ENCODE measurements around the gene RBM19. TPM values are rescaled to one million over a fixed set of nuclear protein-coding genes. Genes with fewer than 3 reads are reported as not detected.

The RBM19 gene, protein sequence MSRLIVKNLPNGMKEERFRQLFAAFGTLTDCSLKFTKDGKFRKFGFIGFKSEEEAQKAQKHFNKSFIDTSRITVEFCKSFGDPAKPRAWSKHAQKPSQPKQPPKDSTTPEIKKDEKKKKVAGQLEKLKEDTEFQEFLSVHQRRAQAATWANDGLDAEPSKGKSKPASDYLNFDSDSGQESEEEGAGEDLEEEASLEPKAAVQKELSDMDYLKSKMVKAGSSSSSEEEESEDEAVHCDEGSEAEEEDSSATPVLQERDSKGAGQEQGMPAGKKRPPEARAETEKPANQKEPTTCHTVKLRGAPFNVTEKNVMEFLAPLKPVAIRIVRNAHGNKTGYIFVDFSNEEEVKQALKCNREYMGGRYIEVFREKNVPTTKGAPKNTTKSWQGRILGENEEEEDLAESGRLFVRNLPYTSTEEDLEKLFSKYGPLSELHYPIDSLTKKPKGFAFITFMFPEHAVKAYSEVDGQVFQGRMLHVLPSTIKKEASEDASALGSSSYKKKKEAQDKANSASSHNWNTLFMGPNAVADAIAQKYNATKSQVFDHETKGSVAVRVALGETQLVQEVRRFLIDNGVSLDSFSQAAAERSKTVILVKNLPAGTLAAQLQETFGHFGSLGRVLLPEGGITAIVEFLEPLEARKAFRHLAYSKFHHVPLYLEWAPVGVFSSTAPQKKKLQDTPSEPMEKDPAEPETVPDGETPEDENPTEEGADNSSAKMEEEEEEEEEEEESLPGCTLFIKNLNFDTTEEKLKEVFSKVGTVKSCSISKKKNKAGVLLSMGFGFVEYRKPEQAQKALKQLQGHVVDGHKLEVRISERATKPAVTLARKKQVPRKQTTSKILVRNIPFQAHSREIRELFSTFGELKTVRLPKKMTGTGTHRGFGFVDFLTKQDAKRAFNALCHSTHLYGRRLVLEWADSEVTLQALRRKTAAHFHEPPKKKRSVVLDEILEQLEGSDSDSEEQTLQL
- total RNA-seq: 31.1 and 33.6 TPM in 2 replicates
- long read RNA-seq, full-length matches to known transcripts: 24 of 49 reads
- long read RNA-seq, partial matches to known transcripts: 16 of 49 reads
- long read RNA-seq, other reads (novel, unspliced or antisense): 9 of 49 reads

DNA sequence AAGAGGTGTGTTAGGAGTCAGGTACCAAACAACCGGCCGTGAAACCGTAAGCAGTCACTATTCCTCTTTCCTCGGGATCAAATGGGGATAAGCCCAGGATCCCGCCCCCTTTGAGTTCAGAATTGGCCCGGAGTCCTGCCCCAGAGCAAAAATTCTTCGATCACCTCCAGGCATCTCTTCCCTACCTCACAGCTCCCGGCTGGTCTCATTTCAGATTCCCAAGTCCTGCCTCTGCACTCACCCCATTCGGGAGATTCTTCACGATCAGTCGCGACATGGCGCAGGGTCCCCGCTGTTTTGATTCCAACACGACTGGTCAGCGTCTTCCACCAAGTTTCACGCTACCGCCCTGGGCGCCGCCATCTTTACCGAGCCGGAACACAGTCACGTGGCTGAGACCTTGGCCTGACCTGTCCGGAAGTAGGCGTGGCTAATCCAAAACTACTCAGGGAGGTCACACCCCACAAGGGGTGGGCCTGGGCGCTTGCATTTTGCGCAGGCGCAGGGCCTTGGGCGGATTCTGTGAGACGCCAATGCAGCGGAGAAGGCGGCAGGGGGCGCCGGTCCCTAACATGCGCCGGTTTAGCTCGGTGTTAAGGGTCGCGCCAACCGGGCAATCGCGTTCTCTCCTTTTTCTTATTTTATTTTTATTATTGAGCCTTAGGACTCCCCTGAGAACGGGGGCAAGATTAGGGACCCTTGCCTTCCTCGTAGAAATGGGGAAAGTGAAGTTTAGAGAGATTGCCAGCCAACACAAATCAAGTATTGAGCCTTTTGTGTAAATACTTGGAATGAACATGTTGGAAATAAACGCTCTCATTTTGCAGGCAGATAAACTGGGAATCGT is at the start of gene RBM19:
Gene RBM19, minus strand, starts transcription at position 375 of the 847 bp plus-strand sequence. Its CDS starts 98 bp downstream, at position 277.
- H3K36me3 Mint-ChIP-seq (ENCODE audit: unreplicated experiment): peaks cover 10% of the 10 kb centered on the region
- H3K27me3 Mint-ChIP-seq (ENCODE audit: unreplicated experiment): peaks cover 24% of the 10 kb centered on the region
- TF ChIP-seq, protein P1, sequence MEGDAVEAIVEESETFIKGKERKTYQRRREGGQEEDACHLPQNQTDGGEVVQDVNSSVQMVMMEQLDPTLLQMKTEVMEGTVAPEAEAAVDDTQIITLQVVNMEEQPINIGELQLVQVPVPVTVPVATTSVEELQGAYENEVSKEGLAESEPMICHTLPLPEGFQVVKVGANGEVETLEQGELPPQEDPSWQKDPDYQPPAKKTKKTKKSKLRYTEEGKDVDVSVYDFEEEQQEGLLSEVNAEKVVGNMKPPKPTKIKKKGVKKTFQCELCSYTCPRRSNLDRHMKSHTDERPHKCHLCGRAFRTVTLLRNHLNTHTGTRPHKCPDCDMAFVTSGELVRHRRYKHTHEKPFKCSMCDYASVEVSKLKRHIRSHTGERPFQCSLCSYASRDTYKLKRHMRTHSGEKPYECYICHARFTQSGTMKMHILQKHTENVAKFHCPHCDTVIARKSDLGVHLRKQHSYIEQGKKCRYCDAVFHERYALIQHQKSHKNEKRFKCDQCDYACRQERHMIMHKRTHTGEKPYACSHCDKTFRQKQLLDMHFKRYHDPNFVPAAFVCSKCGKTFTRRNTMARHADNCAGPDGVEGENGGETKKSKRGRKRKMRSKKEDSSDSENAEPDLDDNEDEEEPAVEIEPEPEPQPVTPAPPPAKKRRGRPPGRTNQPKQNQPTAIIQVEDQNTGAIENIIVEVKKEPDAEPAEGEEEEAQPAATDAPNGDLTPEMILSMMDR (IDR thresholded peaks at IDR 0.05): peak; percentile 96
- peak; percentile 99 for DNase-seq (ENCODE audit: extremely low spot score, unreplicated experiment)
- no peaks in the 10 kb centered on the region for H3K9me3 Mint-ChIP-seq (ENCODE audit: unreplicated experiment)
- H3K4me3 Mint-ChIP-seq (ENCODE audit: unreplicated experiment): peak within 1 kb of the TSS; percentile 100
- H3K4me1 Mint-ChIP-seq (ENCODE audit: unreplicated experiment): peaks cover 19% of the 10 kb centered on the region
- H3K27ac Mint-ChIP-seq (ENCODE audit: unreplicated experiment): peak within 1 kb of the TSS; percentile 97

DNA sequence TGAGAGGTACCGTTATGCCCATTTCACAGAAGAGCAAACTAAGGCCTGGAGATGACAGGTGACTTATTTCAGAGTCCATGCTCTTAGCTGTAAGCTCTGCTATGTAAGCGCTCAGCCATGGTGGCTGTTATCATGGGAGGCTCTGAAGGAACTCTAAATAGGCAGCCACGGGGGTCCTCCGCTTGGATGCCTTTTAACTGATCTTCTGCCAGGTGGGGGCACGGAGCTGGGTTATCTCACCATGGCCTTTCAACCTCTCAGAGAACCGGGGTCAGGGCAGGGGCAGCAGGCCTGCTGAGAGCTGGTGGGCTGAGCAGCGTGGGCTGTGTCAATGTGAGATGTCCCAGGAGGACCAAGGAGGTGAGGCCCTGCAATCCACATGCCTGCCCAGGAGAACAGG is 49.7 kb upstream of the RBM19 start:
- no peaks in the 10 kb centered on the region for H3K27me3 Mint-ChIP-seq (ENCODE audit: unreplicated experiment)
- H3K4me3 Mint-ChIP-seq (ENCODE audit: unreplicated experiment): no peak overlapping the region
- TF ChIP-seq, protein P1 (IDR thresholded peaks at IDR 0.05): no peak
- no peak for DNase-seq (ENCODE audit: extremely low spot score, unreplicated experiment)
- no peaks in the 10 kb centered on the region for H3K4me1 Mint-ChIP-seq (ENCODE audit: unreplicated experiment)
- no peak overlapping the region for H3K27ac Mint-ChIP-seq (ENCODE audit: unreplicated experiment)
- no peaks in the 10 kb centered on the region for H3K9me3 Mint-ChIP-seq (ENCODE audit: unreplicated experiment)
- H3K36me3 Mint-ChIP-seq (ENCODE audit: unreplicated experiment): no peaks in the 10 kb centered on the region

DNA sequence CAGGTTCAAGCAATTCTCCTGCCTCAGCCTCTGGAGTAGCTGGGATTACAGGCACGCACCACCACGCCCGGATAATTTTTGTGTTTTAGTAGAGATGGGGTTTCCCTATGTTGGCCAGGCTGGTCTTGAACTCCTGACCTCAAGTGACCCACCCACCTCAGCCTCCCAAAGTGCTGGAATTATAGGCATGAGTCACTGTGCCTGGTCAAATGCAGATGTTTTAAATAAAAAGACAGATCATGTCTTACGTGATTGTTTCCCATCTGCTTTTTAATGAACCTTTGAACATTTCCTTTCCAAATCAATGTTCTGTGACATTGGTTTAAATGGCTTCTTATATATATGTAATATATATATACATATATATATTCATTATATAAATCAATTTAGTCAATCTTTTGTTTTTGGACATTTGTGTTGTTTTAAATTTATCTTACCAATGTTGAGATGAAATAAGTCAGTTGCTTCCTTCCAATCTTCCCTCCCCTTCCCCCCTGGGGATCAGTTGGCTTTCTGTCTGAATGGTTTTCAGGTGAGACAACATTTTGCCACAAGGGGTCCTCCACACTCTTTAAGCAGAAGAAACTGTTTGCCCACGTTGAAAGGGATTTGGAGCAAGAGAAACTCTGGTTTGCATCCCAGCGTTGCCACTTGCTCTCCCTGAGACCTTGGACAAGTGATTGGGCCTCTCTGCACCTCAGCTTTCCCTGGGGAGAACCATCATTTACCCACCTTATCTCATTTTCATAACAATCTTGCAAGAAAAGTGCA is 47.6 kb upstream of the RBM19 start:
- no peaks in the 10 kb centered on the region for H3K9me3 Mint-ChIP-seq (ENCODE audit: unreplicated experiment)
- H3K4me3 Mint-ChIP-seq (ENCODE audit: unreplicated experiment): no peak overlapping the region
- H3K27me3 Mint-ChIP-seq (ENCODE audit: unreplicated experiment): no peaks in the 10 kb centered on the region
- TF ChIP-seq, protein P1 (IDR thresholded peaks at IDR 0.05): no peak
- H3K4me1 Mint-ChIP-seq (ENCODE audit: unreplicated experiment): no peaks in the 10 kb centered on the region
- no peak overlapping the region for H3K27ac Mint-ChIP-seq (ENCODE audit: unreplicated experiment)
- DNase-seq (ENCODE audit: extremely low spot score, unreplicated experiment): no peak
- H3K36me3 Mint-ChIP-seq (ENCODE audit: unreplicated experiment): no peaks in the 10 kb centered on the region

DNA sequence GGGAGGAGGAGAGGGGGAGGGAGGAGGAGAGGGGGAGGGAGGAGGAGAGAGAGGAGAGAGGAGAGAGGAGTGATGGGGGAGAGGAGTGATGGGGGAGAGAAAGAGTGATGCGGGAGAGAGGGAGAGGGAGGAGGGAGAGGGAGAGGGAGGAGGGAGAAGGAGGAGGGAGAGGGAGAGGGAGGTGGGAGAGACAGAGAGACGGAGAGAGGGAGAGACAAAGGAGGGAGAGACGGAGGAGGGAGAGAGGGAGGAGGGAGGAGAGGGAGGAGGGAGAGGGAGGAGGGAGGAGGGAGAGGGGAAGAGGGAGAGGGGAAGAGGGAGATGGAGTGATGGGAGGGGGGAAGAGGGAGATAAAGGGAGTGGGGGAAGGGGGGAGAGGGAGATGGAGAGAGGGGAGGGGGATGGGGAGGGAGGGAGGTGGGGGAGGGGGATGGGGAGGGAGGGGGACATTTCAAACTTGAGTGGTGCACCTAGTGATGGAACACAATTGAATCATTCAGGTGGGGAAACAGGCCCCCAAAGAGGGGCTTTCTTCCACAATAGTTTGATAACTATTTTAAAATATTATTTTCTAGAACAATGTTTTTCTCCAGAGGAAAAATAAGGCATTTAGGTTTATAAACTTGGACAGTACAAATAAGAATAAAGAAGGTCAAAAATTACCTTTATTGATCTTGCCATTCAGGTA is 46.8 kb upstream of the RBM19 start:
- TF ChIP-seq, protein P1 (IDR thresholded peaks at IDR 0.05): no peak
- Mint-ChIP-seq H3K36me3 (ENCODE audit: unreplicated experiment) (no peaks in the 10 kb centered on the region), H3K9me3 (ENCODE audit: unreplicated experiment) (no peaks in the 10 kb centered on the region), H3K4me3 (ENCODE audit: unreplicated experiment) (no peak overlapping the region), H3K4me1 (ENCODE audit: unreplicated experiment) (no peaks in the 10 kb centered on the region), H3K27me3 (ENCODE audit: unreplicated experiment) (no peaks in the 10 kb centered on the region), H3K27ac (ENCODE audit: unreplicated experiment) (no peak overlapping the region)
- DNase-seq (ENCODE audit: extremely low spot score, unreplicated experiment): no peak

Data from osteocyte (in vitro differentiated cells).